SU-DHL-6 (cell line): ENCODE results near the gene LRRN2.

ENCODE experiments used
- EZH2phosphoT487 ChIP-seq: fragments of 200-600 bp; sonication (generic), shearing (Covaris generic); conservative IDR thresholded peaks from 2 replicates; pipeline ENCODE4 v1.6.1; 2018; ENCODE audit warnings: mild to moderate bottlenecking, antibody characterized with exemption, low read length, moderate library complexity, mixed read lengths
- TF ChIP-seq, protein P1 (sequence below): fragments of 200-600 bp; sonication (generic); IDR thresholded peaks from one replicate; pipeline ENCODE4 v1.5.1; 2017; ENCODE audit warnings: antibody characterized with exemption, mild to moderate bottlenecking, low read length, moderate library complexity; ENCODE audit not compliant: insufficient read depth, poor library complexity, severe bottlenecking

DNA sequence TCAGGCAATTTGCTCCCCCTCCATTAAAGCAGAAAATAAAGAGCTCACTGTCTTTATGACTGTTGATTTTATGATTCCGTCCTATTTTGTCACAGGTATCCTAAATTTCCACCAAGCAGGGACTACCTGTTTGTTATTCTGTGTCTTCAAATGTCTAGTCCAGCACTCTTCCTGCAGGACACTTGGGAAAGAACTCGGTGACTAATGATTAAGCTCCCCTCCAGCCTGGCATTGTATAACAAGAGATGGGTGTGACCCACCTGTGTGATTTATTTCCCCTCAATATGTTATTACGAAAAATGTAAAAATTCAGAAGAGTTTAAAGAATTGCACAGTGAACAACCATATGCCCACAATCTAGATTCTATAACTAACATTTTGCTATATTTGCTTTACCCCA, 42.9 kb upstream of the LRRN2 start:
- TF ChIP-seq, protein P1, sequence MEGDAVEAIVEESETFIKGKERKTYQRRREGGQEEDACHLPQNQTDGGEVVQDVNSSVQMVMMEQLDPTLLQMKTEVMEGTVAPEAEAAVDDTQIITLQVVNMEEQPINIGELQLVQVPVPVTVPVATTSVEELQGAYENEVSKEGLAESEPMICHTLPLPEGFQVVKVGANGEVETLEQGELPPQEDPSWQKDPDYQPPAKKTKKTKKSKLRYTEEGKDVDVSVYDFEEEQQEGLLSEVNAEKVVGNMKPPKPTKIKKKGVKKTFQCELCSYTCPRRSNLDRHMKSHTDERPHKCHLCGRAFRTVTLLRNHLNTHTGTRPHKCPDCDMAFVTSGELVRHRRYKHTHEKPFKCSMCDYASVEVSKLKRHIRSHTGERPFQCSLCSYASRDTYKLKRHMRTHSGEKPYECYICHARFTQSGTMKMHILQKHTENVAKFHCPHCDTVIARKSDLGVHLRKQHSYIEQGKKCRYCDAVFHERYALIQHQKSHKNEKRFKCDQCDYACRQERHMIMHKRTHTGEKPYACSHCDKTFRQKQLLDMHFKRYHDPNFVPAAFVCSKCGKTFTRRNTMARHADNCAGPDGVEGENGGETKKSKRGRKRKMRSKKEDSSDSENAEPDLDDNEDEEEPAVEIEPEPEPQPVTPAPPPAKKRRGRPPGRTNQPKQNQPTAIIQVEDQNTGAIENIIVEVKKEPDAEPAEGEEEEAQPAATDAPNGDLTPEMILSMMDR: no peak
- no peak for TF ChIP-seq EZH2phosphoT487
